GM13977 (cell line): ENCODE measurements around the gene SRPK1.

Source experiments
- DNase-seq: peaks from one replicate; pipeline ENCODE4 v3.0.0; 2012; ENCODE audit warnings: low spot score
- in situ Hi-C: fragments of 300-500 bp; cut with MboI; formaldehyde crosslinking; loops from one replicate; pipeline ENCODE4 v1.12.0; 2022; ENCODE audit warnings: low sequenced_read_pairs, low pct_unique_long_range_greater_than_20kb, mixed read lengths, inconsistent platforms; ENCODE audit not compliant: unreplicated experiment
- TF ChIP-seq, protein P1 (sequence below): IDR thresholded peaks from 2 replicates; pipeline ENCODE4 v1.5.1; 2012; ENCODE audit warnings: mild to moderate bottlenecking, control low read depth; ENCODE audit not compliant: insufficient read depth; ENCODE audit errors: extremely low read depth, missing control alignments

The SRPK1 gene

DNA sequence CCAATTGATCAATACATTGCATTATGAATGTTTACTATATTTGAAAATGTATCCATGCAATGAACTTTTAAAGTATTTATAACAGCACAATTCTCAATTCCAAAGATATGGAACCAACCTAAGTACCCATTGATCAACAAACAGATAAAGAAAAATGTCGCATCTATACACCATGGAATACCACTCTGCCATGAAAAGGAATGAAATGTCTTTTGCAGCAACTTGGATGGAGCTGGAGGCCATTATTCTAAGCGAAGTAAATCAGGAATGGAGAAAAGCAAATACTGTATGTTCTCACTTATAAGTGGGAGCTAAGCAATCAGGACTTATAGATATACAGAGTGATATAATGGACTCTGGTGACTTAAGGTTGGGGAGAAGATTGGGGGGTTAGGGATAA is 22.9 kb downstream of the SRPK1 start:
- DNase-seq = no peak
- TF ChIP-seq, protein P1, sequence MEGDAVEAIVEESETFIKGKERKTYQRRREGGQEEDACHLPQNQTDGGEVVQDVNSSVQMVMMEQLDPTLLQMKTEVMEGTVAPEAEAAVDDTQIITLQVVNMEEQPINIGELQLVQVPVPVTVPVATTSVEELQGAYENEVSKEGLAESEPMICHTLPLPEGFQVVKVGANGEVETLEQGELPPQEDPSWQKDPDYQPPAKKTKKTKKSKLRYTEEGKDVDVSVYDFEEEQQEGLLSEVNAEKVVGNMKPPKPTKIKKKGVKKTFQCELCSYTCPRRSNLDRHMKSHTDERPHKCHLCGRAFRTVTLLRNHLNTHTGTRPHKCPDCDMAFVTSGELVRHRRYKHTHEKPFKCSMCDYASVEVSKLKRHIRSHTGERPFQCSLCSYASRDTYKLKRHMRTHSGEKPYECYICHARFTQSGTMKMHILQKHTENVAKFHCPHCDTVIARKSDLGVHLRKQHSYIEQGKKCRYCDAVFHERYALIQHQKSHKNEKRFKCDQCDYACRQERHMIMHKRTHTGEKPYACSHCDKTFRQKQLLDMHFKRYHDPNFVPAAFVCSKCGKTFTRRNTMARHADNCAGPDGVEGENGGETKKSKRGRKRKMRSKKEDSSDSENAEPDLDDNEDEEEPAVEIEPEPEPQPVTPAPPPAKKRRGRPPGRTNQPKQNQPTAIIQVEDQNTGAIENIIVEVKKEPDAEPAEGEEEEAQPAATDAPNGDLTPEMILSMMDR = no peak
- in situ Hi-C loops = no loop called here

GRCh38 chr6:35897486-35897885 is 23.4 kb downstream of the SRPK1 start:
- in situ Hi-C loops = no loop called here
- TF ChIP-seq, protein P1 = no peak
- DNase-seq = no peak

DNA sequence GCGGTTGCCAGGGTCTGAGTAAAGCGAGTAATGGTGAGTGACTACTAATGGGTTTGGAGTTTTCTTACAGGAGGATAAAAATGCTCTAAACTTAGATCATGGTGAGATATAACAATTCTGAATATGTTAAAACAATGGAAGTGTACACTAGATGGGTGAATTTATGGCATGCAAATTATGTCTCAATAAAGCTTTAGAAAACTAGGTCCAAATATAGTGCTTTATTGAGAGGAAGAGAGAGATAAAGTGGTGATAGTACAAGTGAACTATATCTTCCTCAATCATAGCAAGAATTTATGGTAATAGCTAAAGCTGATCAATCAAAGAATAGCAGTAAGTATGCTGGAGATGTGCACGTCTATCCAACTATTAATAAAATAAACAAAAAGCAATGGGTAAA is 23.9 kb downstream of the SRPK1 start:
- in situ Hi-C loops = no loop called here
- TF ChIP-seq, protein P1 = no peak
- DNase-seq = no peak

- TF ChIP-seq, protein P1 = no peak
- no peak for DNase-seq
- in situ Hi-C loops = no loop called here
Observed at GRCh38 chr6:35896228-35896627, 24.7 kb downstream of the SRPK1 start.

- in situ Hi-C loops = no loop called here
- DNase-seq = no peak
- TF ChIP-seq, protein P1 = no peak
Observed at GRCh38 chr6:35895560-35895959, 25.3 kb downstream of the SRPK1 start.

DNA sequence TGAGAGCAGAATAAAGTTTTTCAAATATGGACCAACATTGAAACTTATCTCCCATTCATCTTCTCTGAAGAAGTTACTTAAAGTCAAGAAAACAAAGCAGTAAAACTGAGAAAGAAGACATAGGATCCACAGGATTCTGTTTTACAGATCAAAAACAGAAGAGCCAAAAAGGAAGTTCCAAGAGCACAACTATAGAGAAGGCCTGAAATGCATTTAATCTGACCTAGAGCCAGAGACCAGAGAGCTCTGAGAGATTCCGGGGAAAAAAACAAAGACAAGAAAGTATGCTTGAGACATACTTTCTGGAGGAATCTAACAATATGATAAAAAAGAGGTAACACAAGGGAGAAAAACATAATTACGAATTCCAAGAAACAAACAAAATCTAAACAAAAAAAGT is 26.1 kb downstream of the SRPK1 start:
- DNase-seq = no peak
- TF ChIP-seq, protein P1 = no peak
- in situ Hi-C loops = no loop called here

DNA sequence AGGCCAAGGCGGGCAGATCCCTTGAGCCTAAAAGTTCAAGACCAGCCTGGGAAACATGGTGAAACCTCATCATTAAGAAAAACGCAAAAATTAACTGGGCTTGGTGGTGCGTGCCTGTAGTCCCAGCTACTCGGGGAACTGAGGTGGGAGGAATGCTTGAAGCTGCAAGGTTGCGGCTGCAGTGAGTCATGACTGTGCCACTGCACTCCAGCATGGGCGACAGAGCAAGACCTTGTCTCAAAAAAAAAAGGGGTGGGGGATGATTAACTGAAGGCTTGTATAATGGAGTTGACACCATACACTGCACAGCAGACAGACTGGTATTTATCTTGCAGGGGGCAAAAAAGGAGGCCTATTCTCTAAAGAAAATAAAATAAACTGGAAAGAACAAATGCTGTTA is 27.7 kb downstream of the SRPK1 start:
- TF ChIP-seq, protein P1 = no peak
- in situ Hi-C loops = no loop called here
- no peak for DNase-seq
